Jurkat, Clone E6-1 (cell line): ENCODE results near the gene NR2E1. TPM values are rescaled to one million over a fixed set of nuclear protein-coding genes. Genes with fewer than 3 reads are reported as not detected.

ENCODE experiments used
- DNase-seq: peaks from one replicate; pipeline ENCODE4 v3.0.0-alpha.2; 2011; ENCODE audit warnings: low read depth, low spot score
- H3K4me3 ChIP-seq: 2 replicates; pipeline ENCODE4 v1.5.1; 2011; ENCODE audit warnings: mild to moderate bottlenecking, low read length, control low read depth, moderate library complexity
- polyA plus RNA-seq: library from polyadenylated mRNA; unstranded; fragments of >200 nt; gene quantifications from one replicate; pipeline ENCODE4 v1.2.1, GENCODE V29; 2012; ENCODE audit warnings: missing spikeins; ENCODE audit not compliant: insufficient read length, insufficient read depth

Gene NR2E1
- polyA plus RNA-seq, result not detected

DNA sequence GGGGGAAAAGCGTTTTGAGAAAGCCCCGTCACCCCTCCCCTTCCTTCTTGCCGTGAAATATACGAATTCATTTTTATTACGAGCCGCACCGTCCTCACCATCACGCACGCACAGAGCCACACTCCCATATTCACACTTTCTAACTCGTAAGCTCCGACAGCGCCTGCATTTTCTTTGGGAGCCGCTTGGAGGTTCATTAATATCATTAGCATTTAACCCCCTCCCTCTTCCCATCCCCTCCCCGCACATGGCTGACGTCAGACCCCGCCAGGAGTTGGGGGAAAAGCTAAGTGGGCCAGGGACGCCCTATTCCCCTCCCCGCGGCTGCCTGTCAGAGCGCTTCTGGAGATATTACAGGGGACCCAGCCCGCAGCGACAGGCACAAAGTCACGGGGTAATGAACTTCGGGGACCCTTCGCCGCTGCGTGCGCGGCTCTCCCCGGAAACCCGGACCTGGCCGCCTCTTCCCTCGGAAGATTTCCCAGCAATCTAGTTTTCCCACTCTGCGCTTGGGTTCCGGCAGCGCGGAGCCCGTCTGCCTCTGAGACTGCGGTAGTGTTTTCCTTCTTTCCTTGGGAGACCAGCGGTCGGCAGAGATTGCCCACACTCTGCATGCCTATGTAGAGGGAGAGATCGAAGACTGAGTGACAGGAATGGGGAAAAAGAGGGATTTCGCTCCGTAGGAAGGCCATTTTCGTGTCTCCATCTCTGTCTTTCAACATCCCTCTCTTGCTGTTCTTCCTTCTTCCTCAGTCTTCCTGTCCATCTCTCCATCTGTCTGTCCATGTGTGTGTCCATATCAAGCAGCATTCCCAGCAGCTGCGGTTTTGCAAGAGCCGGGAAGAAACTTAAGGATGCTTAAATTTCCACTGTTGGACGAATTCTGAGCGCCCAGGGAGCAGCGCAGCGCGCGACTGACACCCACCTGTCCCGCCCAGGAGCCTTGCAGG lies at the start of gene NR2E1:
Gene NR2E1, plus strand, starts transcription at position 309 of the 950 bp plus-strand sequence. CDS start 744 bp downstream, outside the sequence.
- H3K4me3 ChIP-seq, result no peak within 1 kb of the TSS

DNA sequence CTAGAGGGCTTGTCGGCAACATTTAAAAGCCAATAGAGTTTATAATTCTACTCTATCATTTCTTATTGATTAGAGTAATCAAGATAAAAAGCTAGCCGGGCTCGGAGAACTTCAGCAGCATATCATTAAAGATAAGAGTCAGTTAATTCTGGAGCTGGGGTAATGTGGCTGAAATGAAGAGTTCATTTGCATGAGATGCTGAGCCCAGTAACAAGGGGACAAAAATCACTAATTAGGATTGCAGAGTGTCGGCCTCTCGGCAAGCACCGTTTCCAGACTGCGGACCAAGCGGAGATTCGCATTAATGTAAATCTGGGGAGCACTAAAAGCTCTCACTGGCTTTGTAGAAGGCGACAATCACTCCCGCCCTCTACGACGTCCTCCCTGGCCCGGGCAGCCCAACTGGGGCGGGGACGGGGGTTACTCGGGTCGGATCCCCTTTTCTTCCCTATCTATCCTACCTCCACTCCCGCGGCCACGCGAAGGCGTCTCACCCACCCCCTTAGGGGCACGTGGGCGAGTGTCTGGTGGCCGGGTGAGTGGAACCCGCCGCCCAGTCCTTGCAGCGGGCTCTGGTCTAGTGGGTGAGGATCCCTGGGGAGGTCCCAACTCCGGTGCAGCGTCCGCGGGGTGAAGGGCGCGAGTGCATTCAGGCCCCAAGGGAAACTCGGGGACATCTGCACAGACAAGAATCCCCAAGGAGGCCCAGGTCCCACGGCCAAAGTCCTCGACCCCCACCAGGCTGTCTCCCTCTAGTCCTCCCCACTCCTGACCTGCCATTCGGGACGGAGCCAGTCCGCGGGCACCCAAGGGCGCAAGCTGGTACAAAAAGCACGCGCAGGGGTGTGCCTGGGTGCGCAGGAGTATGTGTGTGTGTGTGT lies 49.0 kb upstream of the NR2E1 start:
- no peak overlapping the region for H3K4me3 ChIP-seq
- DNase-seq, result no peak

More for the DNA sequence above, at the start of gene NR2E1:
- DNase-seq, result no peak

DNA sequence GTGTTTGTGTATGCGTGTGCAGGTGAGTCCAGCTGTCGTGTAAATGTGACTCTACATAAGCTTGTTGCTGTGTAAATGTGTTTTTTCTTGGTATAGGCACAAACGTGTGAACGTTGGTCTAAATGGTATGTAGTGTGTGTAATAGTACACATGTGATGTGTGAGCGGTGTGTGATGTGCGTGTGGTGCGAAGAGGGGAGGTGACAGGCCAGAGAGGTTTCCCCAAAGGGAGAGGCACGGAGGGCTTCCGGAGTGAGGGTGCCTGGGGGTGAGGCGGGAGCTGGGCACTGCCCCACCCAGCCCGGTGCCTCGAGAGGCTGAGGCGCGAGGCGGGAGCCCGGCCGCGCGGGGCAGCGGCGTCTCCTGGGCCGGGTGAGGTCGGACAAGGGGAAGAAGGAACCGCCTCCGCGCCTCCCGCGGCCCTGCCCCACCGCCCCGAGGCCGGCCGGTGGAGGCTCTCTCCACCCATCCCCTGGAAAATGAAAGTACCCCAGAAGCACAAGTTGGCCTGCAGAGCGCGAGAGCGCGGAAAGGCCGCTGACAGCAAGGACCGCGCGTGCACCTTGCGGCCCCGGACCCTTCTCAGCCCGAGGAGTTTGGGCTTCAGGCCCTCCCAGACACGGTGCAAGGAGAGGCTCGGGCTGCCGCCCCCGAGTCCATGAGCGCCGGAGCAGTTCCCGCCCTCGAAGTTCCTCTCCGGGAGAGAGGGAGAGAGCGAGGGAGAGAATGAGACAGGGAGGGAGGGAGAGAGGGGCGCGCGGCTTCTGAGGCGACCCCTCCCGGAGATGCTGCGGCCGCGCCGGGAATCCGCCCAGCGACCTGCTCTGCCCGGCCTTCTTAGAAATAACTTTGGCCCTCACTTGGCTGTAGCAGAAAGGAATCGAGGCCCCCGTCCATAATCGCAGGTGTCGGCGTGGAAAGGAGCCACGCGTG lies 48.1 kb upstream of the NR2E1 start:
- DNase-seq, result no peak
- peak overlapping the region; percentile 51 for H3K4me3 ChIP-seq

- DNase-seq, result no peak
- H3K4me3 ChIP-seq, result peak overlapping the region; percentile 51
Measured at GRCh38 chr6:108118359-108118724, 47.5 kb upstream of the NR2E1 start.

DNA sequence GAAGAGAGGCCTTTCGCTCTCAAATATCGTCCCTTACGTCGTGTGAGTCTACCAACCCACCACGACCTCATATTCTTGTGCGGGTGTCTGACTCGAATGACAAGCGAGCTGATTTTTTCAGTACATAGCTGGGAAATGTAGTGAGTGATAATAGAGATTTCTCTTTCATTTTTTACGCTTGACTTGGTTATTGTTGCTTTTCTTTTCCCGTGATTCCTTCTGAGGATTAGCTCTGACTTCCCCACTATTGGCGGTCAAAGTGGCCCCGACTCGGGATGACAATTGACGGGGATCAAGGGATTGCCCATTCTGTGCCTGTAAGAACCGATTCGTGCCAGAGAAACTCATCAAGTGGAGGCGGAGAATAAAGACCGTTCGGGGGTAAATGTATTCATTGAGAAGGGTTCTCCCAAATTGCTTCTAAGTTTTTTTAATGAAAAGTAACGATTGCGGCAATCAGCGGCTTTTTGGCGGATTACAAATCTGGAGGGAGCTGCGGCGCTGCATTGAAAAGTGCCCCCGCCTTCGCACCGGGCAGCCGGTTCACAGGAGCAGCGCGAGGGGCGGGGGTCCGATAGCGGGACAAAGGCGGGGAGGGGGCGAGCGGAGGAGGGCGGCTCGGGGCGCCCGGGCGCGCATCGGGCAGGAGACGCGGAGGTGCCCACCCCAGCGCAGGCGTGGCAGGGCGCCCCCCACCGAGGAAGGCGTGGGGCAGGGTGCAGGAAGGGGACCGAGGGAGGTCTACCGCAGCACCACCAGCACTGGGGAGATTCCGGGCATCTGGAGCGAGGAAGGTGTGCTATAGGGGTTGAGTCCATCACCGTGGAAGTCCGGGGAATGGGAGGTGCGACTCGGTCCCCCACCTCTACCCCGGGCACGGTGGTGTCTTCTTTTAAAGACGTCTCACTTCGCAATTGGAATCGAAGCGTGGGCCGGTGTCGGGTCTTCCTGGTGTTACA lies 46.7 kb upstream of the NR2E1 start:
- H3K4me3 ChIP-seq, result no peak overlapping the region
- no peak for DNase-seq

GRCh38 chr6:108119769-108120141 lies 46.1 kb upstream of the NR2E1 start:
- DNase-seq, result no peak
- H3K4me3 ChIP-seq, result no peak overlapping the region

DNA sequence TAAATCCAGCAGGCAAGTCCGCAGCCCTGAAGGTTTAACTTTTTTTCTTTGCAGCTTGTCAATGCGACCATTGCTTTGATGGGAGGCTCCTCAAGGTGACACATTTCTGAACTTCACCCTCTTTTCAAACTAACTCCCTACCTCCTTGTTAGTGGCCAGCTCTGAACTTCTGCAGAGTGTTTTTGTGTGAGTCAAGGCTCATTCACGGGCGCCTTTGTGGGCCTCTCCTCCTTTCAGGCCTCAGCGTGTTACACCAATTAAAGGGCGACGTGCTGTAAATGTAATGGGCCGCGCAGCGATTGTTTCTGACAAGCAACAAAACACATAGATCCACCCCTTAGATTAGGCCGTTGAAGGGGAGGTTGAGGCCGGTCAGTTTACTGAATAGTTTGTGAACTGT lies 45.5 kb upstream of the NR2E1 start:
- DNase-seq, result no peak
- no peak overlapping the region for H3K4me3 ChIP-seq

GRCh38 chr6:108121612-108122011 lies 44.2 kb upstream of the NR2E1 start:
- H3K4me3 ChIP-seq, result no peak overlapping the region
- DNase-seq, result no peak

GRCh38 chr6:108123481-108123929 lies 42.3 kb upstream of the NR2E1 start:
- no peak for DNase-seq
- no peak overlapping the region for H3K4me3 ChIP-seq

GRCh38 chr6:108123946-108124345 lies 41.9 kb upstream of the NR2E1 start:
- H3K4me3 ChIP-seq, result no peak overlapping the region
- no peak for DNase-seq

DNA sequence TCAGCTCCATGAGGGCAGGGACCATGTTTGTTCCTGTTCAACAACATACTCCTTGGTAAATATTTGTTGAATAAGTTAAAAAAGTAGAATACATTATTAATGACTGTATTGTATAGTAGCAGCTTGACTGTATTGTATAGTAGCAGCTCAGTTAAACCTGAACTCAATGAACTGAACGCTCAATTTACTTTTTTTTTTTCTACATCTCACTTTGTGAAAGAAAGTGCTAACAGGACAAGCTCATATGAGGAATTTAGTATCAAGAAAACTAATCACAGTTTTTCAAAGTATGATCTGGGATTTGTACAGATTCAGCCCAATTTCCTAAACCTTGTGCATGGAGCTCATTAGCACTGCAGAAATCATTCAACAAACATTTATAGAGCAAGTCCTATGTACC lies 38.8 kb upstream of the NR2E1 start:
- H3K4me3 ChIP-seq, result no peak overlapping the region
- DNase-seq, result no peak

DNA sequence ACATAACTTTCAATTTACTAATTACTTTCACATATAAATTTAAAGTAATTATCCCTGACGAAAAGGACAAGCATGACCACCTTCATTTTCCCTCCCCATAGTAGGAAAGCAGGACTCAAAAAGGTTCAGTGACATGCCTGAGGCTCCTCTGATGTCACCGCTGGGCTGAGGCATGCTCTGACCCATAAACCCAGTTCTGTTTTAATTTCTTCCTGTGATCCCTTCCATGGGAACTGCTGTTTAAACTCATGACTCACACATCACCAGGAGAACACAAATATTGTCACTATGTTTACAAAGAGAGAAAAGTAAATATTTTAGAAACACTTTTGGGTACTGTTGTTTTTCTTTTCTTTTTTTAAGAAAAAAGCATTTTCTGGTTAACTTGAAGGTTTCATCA lies 38.0 kb upstream of the NR2E1 start:
- no peak overlapping the region for H3K4me3 ChIP-seq
- DNase-seq, result no peak

DNA sequence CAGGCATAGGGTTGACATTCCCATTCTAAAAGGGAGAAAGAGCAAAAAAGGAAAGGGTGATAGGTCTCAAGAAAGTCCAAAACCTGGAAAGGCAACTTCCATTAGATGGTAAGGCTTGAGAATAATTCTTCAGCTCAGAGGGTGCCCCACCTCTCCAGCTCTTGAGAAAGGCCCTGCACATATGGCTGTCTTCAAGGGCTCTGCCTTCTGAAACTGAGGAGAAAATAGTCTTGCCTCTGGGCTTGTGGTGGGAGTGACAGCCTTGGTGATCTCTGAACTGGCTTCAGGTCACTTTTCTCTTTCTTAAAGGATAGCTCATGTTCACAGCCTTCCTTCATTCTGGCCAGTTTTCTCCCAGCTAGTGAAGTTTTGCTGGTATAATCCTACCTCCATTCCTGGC lies 35.6 kb upstream of the NR2E1 start:
- no peak overlapping the region for H3K4me3 ChIP-seq
- no peak for DNase-seq

DNA sequence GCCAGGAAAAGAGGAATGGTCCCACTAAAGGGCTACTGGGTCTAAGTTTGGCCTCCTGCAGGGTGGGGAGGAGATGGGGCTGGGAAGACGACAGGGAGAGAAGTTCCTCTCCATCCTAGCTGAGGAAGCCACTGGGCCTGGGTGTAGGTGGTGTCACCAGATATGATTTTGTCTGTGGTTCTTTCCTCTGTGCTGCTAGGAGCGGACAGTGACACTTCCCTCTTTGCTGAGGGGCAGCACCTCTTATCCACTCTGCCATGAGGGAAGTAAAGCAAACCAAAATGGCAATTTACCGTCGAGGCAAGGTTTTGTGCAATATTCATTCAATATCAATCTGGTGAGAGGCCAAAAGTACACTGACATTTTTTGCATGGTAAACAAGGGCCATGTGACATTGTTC lies 33.0 kb upstream of the NR2E1 start:
- no peak overlapping the region for H3K4me3 ChIP-seq
- no peak for DNase-seq

DNA sequence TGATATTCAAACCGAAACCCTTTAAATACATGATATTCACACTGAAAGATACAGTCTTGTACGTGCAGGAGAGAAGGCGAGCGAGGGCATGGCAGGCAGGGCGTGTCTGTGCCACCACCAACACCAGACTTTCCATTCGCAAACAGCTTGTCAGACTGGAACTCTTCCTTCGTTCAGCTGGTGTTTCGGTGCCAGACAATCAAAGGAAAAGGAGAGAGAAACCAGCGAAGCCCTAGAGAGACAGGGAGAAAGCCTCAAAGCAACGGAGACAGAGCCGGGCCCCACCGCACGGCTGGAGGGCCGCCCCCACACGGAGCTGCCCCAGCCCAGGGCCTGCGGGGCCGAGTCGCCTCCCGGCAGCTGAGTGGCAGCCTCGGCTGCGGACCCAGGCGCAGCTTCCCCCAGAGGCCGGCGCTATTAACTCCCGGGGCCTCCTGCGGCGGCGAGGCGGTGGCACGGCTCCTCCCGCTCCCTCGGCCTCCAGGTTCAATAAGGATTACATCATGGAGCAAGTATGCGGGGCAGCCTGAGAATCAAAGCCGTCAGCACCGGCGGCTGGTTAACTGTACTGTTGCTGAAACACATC lies 32.1 kb upstream of the NR2E1 start:
- DNase-seq, result no peak
- H3K4me3 ChIP-seq, result no peak overlapping the region

DNA sequence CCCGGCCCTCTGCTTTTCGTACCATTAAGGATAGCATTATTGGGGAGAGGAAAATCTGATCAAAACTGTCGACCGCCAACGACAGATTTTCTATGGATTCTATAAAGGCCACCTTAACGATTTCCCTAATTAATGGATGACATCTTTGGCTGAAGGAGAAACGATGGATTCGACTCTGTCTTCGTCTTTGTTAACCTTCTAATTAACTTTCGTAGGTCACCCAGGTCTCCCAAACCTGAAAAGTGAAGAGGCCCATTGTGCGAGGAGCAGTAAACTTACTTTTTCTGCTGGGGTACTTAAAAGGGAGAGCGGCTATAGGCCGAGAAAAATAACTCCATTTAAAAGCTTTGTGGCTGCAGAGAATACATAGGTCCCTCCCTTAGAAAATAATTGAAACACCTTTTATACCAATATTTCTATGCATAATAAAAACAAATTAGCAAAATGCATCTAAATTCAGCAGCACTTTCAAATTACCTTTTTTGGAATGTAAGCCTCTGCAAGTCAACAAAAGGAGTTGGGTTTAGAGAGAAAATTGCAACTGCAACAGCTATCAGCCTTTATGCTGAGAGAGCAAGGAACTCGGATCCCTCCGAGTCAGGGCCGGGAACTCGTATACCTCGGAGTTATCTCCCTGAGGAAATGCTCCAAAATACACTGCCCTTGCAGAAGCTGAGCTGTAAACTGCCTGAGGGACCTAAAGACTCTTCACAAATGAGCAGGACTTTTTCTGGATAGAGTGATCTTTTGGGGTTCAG lies 31.4 kb upstream of the NR2E1 start:
- DNase-seq, result no peak
- no peak overlapping the region for H3K4me3 ChIP-seq

- no peak for DNase-seq
Measured at GRCh38 chr6:108142240-108142639, 23.6 kb upstream of the NR2E1 start.

More at GRCh38 chr6:108142240-108142639, 23.6 kb upstream of the NR2E1 start:
- no peak overlapping the region for H3K4me3 ChIP-seq
